ENCODE measurements around the gene DPYD.

Gene DPYD

GRCh38 chr1:97499667-97500066, 421.2 kb downstream of the DPYD start:
- peaks cover 8% of the 10 kb centered on the region; the same call in 1 of the 2 replicates for H3K4me1 ChIP-seq (ENCODE audit: insufficient read depth, low read length)
- no peaks in the 10 kb centered on the region for H3K9me3 ChIP-seq (ENCODE audit: insufficient read depth, low read depth, low read length)
- no peak overlapping the region for H3K9ac ChIP-seq (ENCODE audit: low read depth, low read length)
- no peak overlapping the region for H3K27ac ChIP-seq (ENCODE audit: low read depth, low read length)
- H3K36me3 ChIP-seq (ENCODE audit: insufficient read depth, low read length): no peaks in the 10 kb centered on the region
- H3K27me3 ChIP-seq (ENCODE audit: insufficient read depth, low read length): no peaks in the 10 kb centered on the region
- no peak overlapping the region for H3K4me3 ChIP-seq (ENCODE audit: low read length)

- 80% methylated on average over 2 of the region's 2 CpGs for WGBS
- Histone ChIP-seq H3K9me3 (ENCODE audit: insufficient read depth, low read depth, low read length) (no peaks in the 10 kb centered on the region), H3K9ac (ENCODE audit: low read depth, low read length) (no peak overlapping the region), H3K4me3 (ENCODE audit: low read length) (no peak overlapping the region), H3K27me3 (ENCODE audit: insufficient read depth, low read length) (no peaks in the 10 kb centered on the region), H3K36me3 (ENCODE audit: insufficient read depth, low read length) (no peaks in the 10 kb centered on the region), H3K27ac (ENCODE audit: low read depth, low read length) (no peak overlapping the region), H3K4me1 (ENCODE audit: insufficient read depth, low read length) (no peaks in the 10 kb centered on the region)
Observed at GRCh38 chr1:97489834-97490233, 431.0 kb downstream of the DPYD start.

- Histone ChIP-seq H3K27ac (ENCODE audit: low read depth, low read length) (no peak overlapping the region), H3K36me3 (ENCODE audit: insufficient read depth, low read length) (no peaks in the 10 kb centered on the region), H3K27me3 (ENCODE audit: insufficient read depth, low read length) (no peaks in the 10 kb centered on the region), H3K4me3 (ENCODE audit: low read length) (no peak overlapping the region), H3K4me1 (ENCODE audit: insufficient read depth, low read length) (no peaks in the 10 kb centered on the region), H3K9ac (ENCODE audit: low read depth, low read length) (no peak overlapping the region), H3K9me3 (ENCODE audit: insufficient read depth, low read depth, low read length) (no peaks in the 10 kb centered on the region)
- 68% methylated on average over 2 of the region's 2 CpGs for WGBS
Observed at GRCh38 chr1:97488530-97488929, 432.3 kb downstream of the DPYD start.

GRCh38 chr1:97482022-97482421, 438.8 kb downstream of the DPYD start:
- H3K36me3 ChIP-seq (ENCODE audit: insufficient read depth, low read length): no peaks in the 10 kb centered on the region
- WGBS: no CpG with 5 or more reads among the region's 1 CpG
- H3K9ac ChIP-seq (ENCODE audit: low read depth, low read length): no peak overlapping the region
- 0 out of 2 replicates have a peak, but pooled peaks cover 2% of the 10 kb centered on the region for H3K9me3 ChIP-seq (ENCODE audit: insufficient read depth, low read depth, low read length)
- no peaks in the 10 kb centered on the region for H3K27me3 ChIP-seq (ENCODE audit: insufficient read depth, low read length)
- no peak overlapping the region for H3K27ac ChIP-seq (ENCODE audit: low read depth, low read length)
- H3K4me1 ChIP-seq (ENCODE audit: insufficient read depth, low read length): no peaks in the 10 kb centered on the region
- no peak overlapping the region for H3K4me3 ChIP-seq (ENCODE audit: low read length)

GRCh38 chr1:97467445-97467844, 453.4 kb downstream of the DPYD start:
- no peak overlapping the region for H3K9ac ChIP-seq (ENCODE audit: low read depth, low read length)
- no peaks in the 10 kb centered on the region for H3K27me3 ChIP-seq (ENCODE audit: insufficient read depth, low read length)

GRCh38 chr1:97464305-97464704, 456.5 kb downstream of the DPYD start:
- no peaks in the 10 kb centered on the region for H3K27me3 ChIP-seq (ENCODE audit: insufficient read depth, low read length)

More at GRCh38 chr1:97467445-97467844, 453.4 kb downstream of the DPYD start:
- Histone ChIP-seq H3K36me3 (ENCODE audit: insufficient read depth, low read length) (no peaks in the 10 kb centered on the region), H3K4me3 (ENCODE audit: low read length) (no peak overlapping the region), H3K9me3 (ENCODE audit: insufficient read depth, low read depth, low read length) (peaks cover 10% of the 10 kb centered on the region), H3K4me1 (ENCODE audit: insufficient read depth, low read length) (no peaks in the 10 kb centered on the region), H3K27ac (ENCODE audit: low read depth, low read length) (no peak overlapping the region)
- WGBS: 98% methylated on average over 2 of the region's 2 CpGs

GRCh38 chr1:97461782-97462181, 459.1 kb downstream of the DPYD start:
- no peaks in the 10 kb centered on the region for H3K36me3 ChIP-seq (ENCODE audit: insufficient read depth, low read length)
- no peak overlapping the region for H3K4me3 ChIP-seq (ENCODE audit: low read length)
- no peak overlapping the region for H3K27ac ChIP-seq (ENCODE audit: low read depth, low read length)
- no peak overlapping the region for H3K9ac ChIP-seq (ENCODE audit: low read depth, low read length)
- no peaks in the 10 kb centered on the region for H3K4me1 ChIP-seq (ENCODE audit: insufficient read depth, low read length)
- peaks cover 10% of the 10 kb centered on the region for H3K9me3 ChIP-seq (ENCODE audit: insufficient read depth, low read depth, low read length)
- no peaks in the 10 kb centered on the region for H3K27me3 ChIP-seq (ENCODE audit: insufficient read depth, low read length)

More at GRCh38 chr1:97464305-97464704, 456.5 kb downstream of the DPYD start:
- H3K9ac ChIP-seq (ENCODE audit: low read depth, low read length): no peak overlapping the region
- H3K4me3 ChIP-seq (ENCODE audit: low read length): no peak overlapping the region
- no peak overlapping the region for H3K27ac ChIP-seq (ENCODE audit: low read depth, low read length)
- no peaks in the 10 kb centered on the region for H3K4me1 ChIP-seq (ENCODE audit: insufficient read depth, low read length)
- peaks cover 10% of the 10 kb centered on the region for H3K9me3 ChIP-seq (ENCODE audit: insufficient read depth, low read depth, low read length)
- WGBS: 96% methylated on average over 5 of the region's 5 CpGs
- H3K36me3 ChIP-seq (ENCODE audit: insufficient read depth, low read length): no peaks in the 10 kb centered on the region

GRCh38 chr1:97457446-97458089, 463.3 kb downstream of the DPYD start:
- H3K27me3 ChIP-seq (ENCODE audit: insufficient read depth, low read length): no peaks in the 10 kb centered on the region
- no peak overlapping the region for H3K27ac ChIP-seq (ENCODE audit: low read depth, low read length)
- no peaks in the 10 kb centered on the region for H3K36me3 ChIP-seq (ENCODE audit: insufficient read depth, low read length)
- no peaks in the 10 kb centered on the region for H3K9me3 ChIP-seq (ENCODE audit: insufficient read depth, low read depth, low read length)
- H3K9ac ChIP-seq (ENCODE audit: low read depth, low read length): no peak overlapping the region
- no peaks in the 10 kb centered on the region for H3K4me1 ChIP-seq (ENCODE audit: insufficient read depth, low read length)
- no peak overlapping the region for H3K4me3 ChIP-seq (ENCODE audit: low read length)
- WGBS: 96% methylated on average over 7 of the region's 7 CpGs

GRCh38 chr1:97451944-97452343, 468.9 kb downstream of the DPYD start:
- no peak overlapping the region for H3K9ac ChIP-seq (ENCODE audit: low read depth, low read length)
- no peaks in the 10 kb centered on the region for H3K27me3 ChIP-seq (ENCODE audit: insufficient read depth, low read length)
- H3K27ac ChIP-seq (ENCODE audit: low read depth, low read length): no peak overlapping the region
- no peaks in the 10 kb centered on the region for H3K36me3 ChIP-seq (ENCODE audit: insufficient read depth, low read length)
- WGBS: 93% methylated on average over 2 of the region's 2 CpGs
- H3K4me1 ChIP-seq (ENCODE audit: insufficient read depth, low read length): no peaks in the 10 kb centered on the region
- no peaks in the 10 kb centered on the region for H3K9me3 ChIP-seq (ENCODE audit: insufficient read depth, low read depth, low read length)
- no peak overlapping the region for H3K4me3 ChIP-seq (ENCODE audit: low read length)

- no peaks in the 10 kb centered on the region for H3K4me1 ChIP-seq (ENCODE audit: insufficient read depth, low read length)
- no peaks in the 10 kb centered on the region for H3K9me3 ChIP-seq (ENCODE audit: insufficient read depth, low read depth, low read length)
- no peaks in the 10 kb centered on the region for H3K27me3 ChIP-seq (ENCODE audit: insufficient read depth, low read length)
- H3K36me3 ChIP-seq (ENCODE audit: insufficient read depth, low read length): no peaks in the 10 kb centered on the region
- 93% methylated on average over 6 of the region's 7 CpGs for WGBS
- H3K4me3 ChIP-seq (ENCODE audit: low read length): no peak overlapping the region
- H3K27ac ChIP-seq (ENCODE audit: low read depth, low read length): no peak overlapping the region
- no peak overlapping the region for H3K9ac ChIP-seq (ENCODE audit: low read depth, low read length)
Observed at GRCh38 chr1:97451046-97451826, 469.6 kb downstream of the DPYD start.

- peaks cover 9% of the 10 kb centered on the region; the same call in 1 of the 2 replicates for H3K4me1 ChIP-seq (ENCODE audit: insufficient read depth, low read length)
- no peaks in the 10 kb centered on the region for H3K36me3 ChIP-seq (ENCODE audit: insufficient read depth, low read length)
- H3K27me3 ChIP-seq (ENCODE audit: insufficient read depth, low read length): no peaks in the 10 kb centered on the region
- no peaks in the 10 kb centered on the region for H3K9me3 ChIP-seq (ENCODE audit: insufficient read depth, low read depth, low read length)
- H3K9ac ChIP-seq (ENCODE audit: low read depth, low read length): no peak overlapping the region
- no peak overlapping the region; the same call in 1 of the 2 replicates for H3K27ac ChIP-seq (ENCODE audit: low read depth, low read length)
- no peak overlapping the region for H3K4me3 ChIP-seq (ENCODE audit: low read length)
Observed at GRCh38 chr1:97441966-97442365, 478.9 kb downstream of the DPYD start.
